Hepatocyte (in vitro differentiated cells): Measurements from ENCODE around the gene RTN3. TPM values are rescaled to one million over a fixed set of nuclear protein-coding genes. Genes with fewer than 3 reads are reported as not detected.

Experiments
- DNase-seq: peaks from one replicate; pipeline ENCODE4 v3.0.0-alpha.2; 2016; ENCODE audit warnings: low spot score
- H2AFZ ChIP-seq: fragments of 200-600 bp; sonication (generic); 2 replicates; pipeline ENCODE4 v1.6.0; 2016; ENCODE audit warnings: antibody characterized with exemption, mild to moderate bottlenecking
- H3K27ac ChIP-seq: fragments of 200-600 bp; sonication (generic); 2 replicates; pipeline ENCODE4 v1.5.1; 2016; ENCODE audit warnings: mild to moderate bottlenecking
- H3K27me3 ChIP-seq: fragments of 200-600 bp; sonication (generic); 2 replicates; pipeline ENCODE4 v1.6.1; 2016
- H3K36me3 ChIP-seq: fragments of 200-600 bp; sonication (generic); replicated peaks from 2 replicates; pipeline ENCODE4 v1.5.1; 2016; ENCODE audit warnings: low read depth; ENCODE audit not compliant: insufficient read depth
- H3K4me1 ChIP-seq: fragments of 200-600 bp; sonication (generic); 2 replicates; pipeline ENCODE4 v1.5.1; 2016; ENCODE audit warnings: mild to moderate bottlenecking, moderate library complexity; ENCODE audit not compliant: insufficient read depth
- H3K4me2 ChIP-seq: fragments of 200-600 bp; sonication (generic); 2 replicates; pipeline ENCODE4 v1.6.0; 2016
- H3K4me3 ChIP-seq: fragments of 200-600 bp; sonication (generic); 2 replicates; pipeline ENCODE4 v1.5.1; 2016; ENCODE audit warnings: mild to moderate bottlenecking
- H3K79me2 ChIP-seq: fragments of 200-600 bp; sonication (generic); 2 replicates; pipeline ENCODE4 v1.6.0; 2017; ENCODE audit warnings: mild to moderate bottlenecking
- H3K9me2 ChIP-seq: fragments of 200-600 bp; sonication (generic); replicated peaks from 2 replicates; pipeline ENCODE4 v1.6.0; 2017; ENCODE audit warnings: mild to moderate bottlenecking; ENCODE audit not compliant: insufficient read depth
- H3K9me3 ChIP-seq: fragments of 200-600 bp; sonication (generic); 2 replicates; pipeline ENCODE4 v1.5.1; 2016; ENCODE audit warnings: low read depth, mild to moderate bottlenecking
- H4K20me1 ChIP-seq: fragments of 200-600 bp; sonication (generic); 2 replicates; pipeline ENCODE4 v1.6.0; 2016; ENCODE audit warnings: mild to moderate bottlenecking; ENCODE audit not compliant: insufficient read depth, poor library complexity, severe bottlenecking
- CTCF ChIP-seq: fragments of 200-600 bp; sonication (generic); IDR thresholded peaks from 2 replicates; pipeline ENCODE4 v1.5.1; 2016; ENCODE audit warnings: antibody characterized with exemption, mild to moderate bottlenecking; ENCODE audit not compliant: poor library complexity
- EZH2 ChIP-seq: fragments of 200-600 bp; sonication (generic); IDR thresholded peaks from 2 replicates; pipeline ENCODE4 v1.6.1; 2016; ENCODE audit warnings: antibody characterized with exemption, mild to moderate bottlenecking, borderline replicate concordance
- EZH2phosphoT487 ChIP-seq: fragments of 200-600 bp; sonication (generic); IDR thresholded peaks from one replicate; pipeline ENCODE4 v1.6.1; 2018; ENCODE audit warnings: antibody characterized with exemption, mild to moderate bottlenecking, low read depth, moderate library complexity; ENCODE audit not compliant: unreplicated experiment, severe bottlenecking
- WGBS: methylation state at CpG from one replicate; pipeline ENCODE4 v1.1.6; 2016; ENCODE audit warnings: low lambda C conversion rate; ENCODE audit errors: missing lambda C conversion rate; 5-methylcytosine and 5-hydroxymethylcytosine counted together
- polyA plus RNA-seq: library from polyadenylated mRNA; unstranded; fragments of >200 nt; fragmentation: Nextera tagmentation; extraction: Ambion mirVana; gene quantifications from 2 replicates; pipeline ENCODE4 v1.2.1, GENCODE V29; 2016
- total RNA-seq: library from RNA; depleted of rRNA; stranded (reverse); fragments of >200 nt; gene quantifications from 2 replicates; pipeline ENCODE4 v1.2.3, GENCODE V29; 2014

RTN3 gene
- total and polyA plus RNA-seq, 2 experiments from 2014 or later: 84.0 to 89.9 TPM

GRCh38 chr11:63756919-63757761 is 75.8 kb downstream of the RTN3 start:
- WGBS: 90% methylated on average over 4 of the region's 5 CpGs
- Histone ChIP-seq H3K27ac (no peak overlapping the region), H2AFZ (no peak overlapping the region), H3K9me3 (no peaks in the 10 kb centered on the region), H3K4me2 (no peak overlapping the region), H3K36me3 (no peaks in the 10 kb centered on the region), H3K4me1 (peaks cover 3% of the 10 kb centered on the region), H3K27me3 (no peaks in the 10 kb centered on the region), H4K20me1 (peaks cover 12% of the 10 kb centered on the region), H3K9me2 (no peaks in the 10 kb centered on the region), H3K4me3 (no peak overlapping the region), H3K79me2 (peaks cover 3% of the 10 kb centered on the region)
- no peak for DNase-seq
- TF ChIP-seq EZH2: no peak
- no peak for TF ChIP-seq EZH2phosphoT487
- TF ChIP-seq CTCF: no peak

GRCh38 chr11:63760487-63761079 is 79.3 kb downstream of the RTN3 start:
- no peak for DNase-seq
- Histone ChIP-seq H3K27ac (no peak overlapping the region), H4K20me1 (peaks cover 43% of the 10 kb centered on the region), H2AFZ (no peak overlapping the region), H3K9me3 (no peaks in the 10 kb centered on the region), H3K9me2 (no peaks in the 10 kb centered on the region), H3K4me3 (no peak overlapping the region), H3K36me3 (no peaks in the 10 kb centered on the region), H3K4me2 (no peak overlapping the region), H3K79me2 (peaks cover 30% of the 10 kb centered on the region), H3K27me3 (no peaks in the 10 kb centered on the region), H3K4me1 (peaks cover 36% of the 10 kb centered on the region)
- WGBS: 92% methylated on average over 5 of the region's 5 CpGs
- TF ChIP-seq EZH2phosphoT487 (no peak), CTCF (no peak), EZH2 (no peak)

DNA sequence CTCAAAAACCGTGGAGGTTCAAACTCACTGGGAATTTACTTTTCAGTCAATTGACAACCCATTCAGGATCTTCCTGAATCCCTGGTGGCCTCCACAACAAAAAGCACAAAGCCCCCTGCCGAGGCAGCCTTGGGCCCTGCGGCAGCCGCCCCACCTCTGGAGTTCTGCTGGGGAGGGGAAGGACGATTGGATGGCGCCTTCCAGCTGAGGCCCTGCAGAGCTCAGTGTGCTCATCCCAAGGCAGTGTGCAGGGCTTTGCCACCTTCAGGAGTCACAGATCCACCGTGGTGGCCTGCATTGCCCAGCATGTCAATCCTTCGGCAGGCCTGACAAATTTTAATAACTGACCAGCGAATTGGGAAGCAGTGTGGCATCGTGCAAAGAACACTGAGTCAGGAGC is 79.9 kb downstream of the RTN3 start:
- no peaks in the 10 kb centered on the region for H3K9me2 ChIP-seq
- no peaks in the 10 kb centered on the region for H3K36me3 ChIP-seq
- H3K9me3 ChIP-seq: no peaks in the 10 kb centered on the region
- WGBS: 74% methylated on average over 10 of the region's 10 CpGs
- H3K27me3 ChIP-seq: no peaks in the 10 kb centered on the region
- TF ChIP-seq EZH2phosphoT487 (no peak), EZH2 (no peak), CTCF (no peak)
- peaks cover 49% of the 10 kb centered on the region for H4K20me1 ChIP-seq
- H3K4me1 ChIP-seq: peaks cover 42% of the 10 kb centered on the region
- H3K4me2 ChIP-seq: no peak overlapping the region
- H3K79me2 ChIP-seq: peaks cover 36% of the 10 kb centered on the region
- H3K27ac ChIP-seq: peak overlapping the region; percentile 22
- no peak for DNase-seq
- H3K4me3 ChIP-seq: no peak overlapping the region
- H2AFZ ChIP-seq: no peak overlapping the region
